Measurements from ENCODE around the gene ESYT3.

GRCh38 chr3:138412821-138413551, 21.4 kb upstream of the ESYT3 start:
- TF ChIP-seq EZH2 (IDR thresholded peaks at IDR 0.05; ENCODE audit: low read length, missing control alignments) (no peak), CTCF (conservative IDR thresholded peaks at IDR 0.05 in 1 of 2, IDR thresholded peaks at IDR 0.05 in 1 of 2; ENCODE audit: low read depth in 1 of 2, low read length in 2 of 2) (no peak)

Data from fibroblast of lung (primary cell).